K562 (cell line): ENCODE measurements around the gene FRMD4A. TPM values are rescaled to one million over a fixed set of nuclear protein-coding genes. Genes with fewer than 3 reads are reported as not detected.

ENCODE experiments used
- ARID4B ChIP-seq: sonication (generic); formaldehyde crosslinking; IDR thresholded peaks from 2 replicates; pipeline ENCODE4 v1.8.0; 2022; ENCODE audit warnings: mild to moderate bottlenecking, missing genetic modification reagents
- HNRNPL ChIP-seq: fragments of 200-400 bp; formaldehyde crosslinking; IDR thresholded peaks from 2 replicates; pipeline ENCODE4 v1.6.1; 2017; ENCODE audit warnings: low read depth, mild to moderate bottlenecking, low read length
- NEUROD1 ChIP-seq: fragments of 150-350 bp; IDR thresholded peaks from 2 replicates; pipeline ENCODE4 v1.6.1; 2014; ENCODE audit warnings: borderline replicate concordance, low read length, low read depth; ENCODE audit not compliant: partially characterized antibody
- ZNF79 ChIP-seq: fragments of 250-450 bp; sonication (Bioruptor Pico); IDR thresholded peaks from 2 replicates; pipeline ENCODE4 v1.4.0; 2020; ENCODE audit warnings: low read depth, mild to moderate bottlenecking, moderate library complexity
- polyA plus RNA-seq, 8 experiments: library from polyadenylated mRNA; depleted of rRNA in 4 of 8; stranded (reverse) in 5 of 8; unstranded in 3 of 8; fragments of >200 nt; fragmentation: Nextera tagmentation in 2 of 8; fragmentation: Illumina TruSeq in 1 of 8; extraction: Ambion mirVana in 2 of 8; extraction: Trizol in 1 of 8; gene quantifications; 2 replicates each; pipeline versions ENCODE4 v1.2.1 to v1.2.3, GENCODE V29; 2011 to 2014; ENCODE audit warnings: inconsistent platforms in 1 of 8, missing spikeins in 1 of 8
- total RNA-seq, 7 experiments: library from RNA; depleted of rRNA in 6 of 7; stranded (reverse); fragments of >200 nt in 6 of 7; fragmentation: Illumina TruSeq in 2 of 7; extraction: Trizol in 2 of 7; gene quantifications; 2 replicates each; pipeline versions ENCODE4 v1.2.1 to v1.2.3, GENCODE V29; 2011 to 2021; ENCODE audit warnings: low replicate concordance in 1 of 7

FRMD4A gene
- total and polyA plus RNA-seq, 9 of the 15 experiments (the other 6 are each of a cell fraction or from before 2014, with no cell fraction given) = 0.80 to 5.2 (median 3.0) TPM

DNA sequence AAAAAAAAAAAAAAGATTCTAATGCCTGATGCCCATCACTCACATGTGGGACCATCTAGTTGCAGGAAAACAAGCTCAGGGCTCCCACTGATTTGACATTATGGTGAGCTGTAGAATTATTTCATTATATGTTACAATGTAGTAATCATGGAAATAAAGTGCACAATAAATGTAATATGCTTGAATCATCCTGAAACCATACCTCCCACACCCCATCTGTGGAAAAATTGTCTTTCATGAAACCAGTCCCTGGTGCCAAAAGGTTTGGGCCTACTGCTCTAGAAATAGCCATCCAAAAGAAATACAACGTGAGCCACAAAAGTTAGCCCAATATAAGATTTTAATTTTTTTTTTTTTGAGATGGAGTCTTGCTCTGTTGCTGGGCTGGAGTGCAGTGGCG, 478.8 kb downstream of the FRMD4A start (continued):
- TF ChIP-seq ARID4B (CRISPR knock-in tag) = no peak
- TF ChIP-seq NEUROD1 = no peak
- no peak for TF ChIP-seq HNRNPL
- no peak for TF ChIP-seq ZNF79 (CRISPR knock-in tag)
